ENCODE data around the gene SUFU. TPM values are rescaled to one million over a fixed set of nuclear protein-coding genes. Genes with fewer than 3 reads are reported as not detected.

Gene SUFU
- total and polyA plus RNA-seq, 2 of the 13 experiments (the other 11 are each of a cell fraction or from before 2014, with no cell fraction given), result 2.9 to 5.5 TPM

DNA sequence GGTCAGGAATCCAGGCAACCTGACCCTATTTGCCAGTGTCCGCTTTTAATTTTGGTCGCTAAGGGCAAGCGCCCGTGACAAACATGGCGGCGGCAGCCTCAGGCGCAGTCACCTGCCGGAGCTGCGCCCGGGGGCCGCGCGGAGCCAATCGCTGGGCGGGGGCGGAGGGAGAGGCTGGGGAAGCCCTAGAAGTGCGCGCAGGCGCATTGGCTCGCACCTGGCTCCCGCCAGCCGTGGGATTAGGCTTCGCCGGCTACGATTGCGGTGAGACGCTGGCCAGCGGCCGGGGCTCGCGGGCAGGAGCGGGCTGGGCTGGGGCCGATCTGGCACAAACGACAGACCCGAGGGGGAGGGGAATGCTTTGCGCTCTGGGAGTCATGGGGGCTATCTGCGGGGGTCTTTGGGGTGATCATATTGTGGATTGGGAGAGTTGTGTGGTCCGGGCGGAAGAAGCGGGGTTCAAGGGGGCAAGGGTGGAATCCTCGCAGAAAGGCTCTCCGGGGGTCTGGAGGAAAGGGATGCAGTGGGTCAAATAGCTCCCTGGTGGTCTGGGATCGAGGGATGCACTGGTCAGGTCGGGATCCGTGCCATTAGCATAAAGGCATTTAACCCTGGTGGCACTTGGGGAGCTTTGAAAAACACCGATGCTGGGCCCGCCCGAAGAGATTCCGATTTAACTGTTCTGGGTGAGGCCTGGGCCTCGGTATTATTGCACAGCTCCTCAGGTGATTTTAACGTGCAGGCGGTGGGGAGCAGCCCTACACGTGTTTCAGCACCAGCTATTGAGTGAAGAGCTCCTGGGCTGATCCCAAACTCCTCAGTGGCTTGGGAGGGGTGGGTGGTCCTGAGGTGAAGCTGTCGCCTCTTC, 42.4 kb upstream of the SUFU start (continued):
- TF ChIP-seq JARID2 (CRISPR knock-in tag; IDR thresholded peaks at IDR 0.05; ENCODE audit: insufficient replicate concordance) (no peak), FOXM1 (CRISPR knock-in tag; IDR thresholded peaks at IDR 0.05) (no peak), ZNF567 (CRISPR knock-in tag; IDR thresholded peaks at IDR 0.05; ENCODE audit: borderline replicate concordance) (no peak), RARG (CRISPR knock-in tag; IDR thresholded peaks at IDR 0.05; ENCODE audit: low read depth) (no peak), ZNF572 (CRISPR knock-in tag; IDR thresholded peaks at IDR 0.05) (peak; percentile 39; the same call in 1 of the 2 replicates), ZNF260 (CRISPR knock-in tag; IDR thresholded peaks at IDR 0.05; ENCODE audit: borderline replicate concordance, low read depth) (no peak), YY1 (IDR thresholded peaks at IDR 0.05; ENCODE audit: insufficient read depth, insufficient replicate concordance, low read depth, low read length) (peak; percentile 100), ZEB1 (IDR thresholded peaks at IDR 0.05; ENCODE audit: insufficient replicate concordance, low read depth) (peak; percentile 99), ETV6 (CRISPR knock-in tag; conservative IDR thresholded peaks at IDR 0.05) (no peak), RXRA (CRISPR knock-in tag; IDR thresholded peaks at IDR 0.05) (no peak), ZNF563 (CRISPR knock-in tag; IDR thresholded peaks at IDR 0.05) (0 out of 2 replicates have a peak, but pooled peaks have one; percentile 33), KLF15 (CRISPR knock-in tag; IDR thresholded peaks at IDR 0.05; ENCODE audit: borderline replicate concordance) (no peak), FOSL2 (CRISPR knock-in tag; IDR thresholded peaks at IDR 0.05) (peak; percentile 43; the same call in 1 of the 2 replicates), ZNF264 (CRISPR knock-in tag; IDR thresholded peaks at IDR 0.05) (no peak), TEAD2 (CRISPR knock-in tag; IDR thresholded peaks at IDR 0.05) (no peak), CENPX (CRISPR knock-in tag; IDR thresholded peaks at IDR 0.05) (no peak), ZNF552 (CRISPR knock-in tag; IDR thresholded peaks at IDR 0.05; ENCODE audit: borderline replicate concordance) (no peak), HDAC2 (CRISPR knock-in tag; IDR thresholded peaks at IDR 0.05) (no peak), ZFP36L1 (CRISPR knock-in tag; IDR thresholded peaks at IDR 0.05) (no peak), AGO2 (optimal IDR thresholded peaks at IDR 0.05; ENCODE audit: low read depth, low read length) (no peak)
- TF ChIP-seq, protein P1, sequence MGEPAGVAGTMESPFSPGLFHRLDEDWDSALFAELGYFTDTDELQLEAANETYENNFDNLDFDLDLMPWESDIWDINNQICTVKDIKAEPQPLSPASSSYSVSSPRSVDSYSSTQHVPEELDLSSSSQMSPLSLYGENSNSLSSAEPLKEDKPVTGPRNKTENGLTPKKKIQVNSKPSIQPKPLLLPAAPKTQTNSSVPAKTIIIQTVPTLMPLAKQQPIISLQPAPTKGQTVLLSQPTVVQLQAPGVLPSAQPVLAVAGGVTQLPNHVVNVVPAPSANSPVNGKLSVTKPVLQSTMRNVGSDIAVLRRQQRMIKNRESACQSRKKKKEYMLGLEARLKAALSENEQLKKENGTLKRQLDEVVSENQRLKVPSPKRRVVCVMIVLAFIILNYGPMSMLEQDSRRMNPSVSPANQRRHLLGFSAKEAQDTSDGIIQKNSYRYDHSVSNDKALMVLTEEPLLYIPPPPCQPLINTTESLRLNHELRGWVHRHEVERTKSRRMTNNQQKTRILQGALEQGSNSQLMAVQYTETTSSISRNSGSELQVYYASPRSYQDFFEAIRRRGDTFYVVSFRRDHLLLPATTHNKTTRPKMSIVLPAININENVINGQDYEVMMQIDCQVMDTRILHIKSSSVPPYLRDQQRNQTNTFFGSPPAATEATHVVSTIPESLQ (CRISPR knock-in tag; conservative IDR thresholded peaks at IDR 0.05), result no peak
- TF ChIP-seq, protein P2, sequence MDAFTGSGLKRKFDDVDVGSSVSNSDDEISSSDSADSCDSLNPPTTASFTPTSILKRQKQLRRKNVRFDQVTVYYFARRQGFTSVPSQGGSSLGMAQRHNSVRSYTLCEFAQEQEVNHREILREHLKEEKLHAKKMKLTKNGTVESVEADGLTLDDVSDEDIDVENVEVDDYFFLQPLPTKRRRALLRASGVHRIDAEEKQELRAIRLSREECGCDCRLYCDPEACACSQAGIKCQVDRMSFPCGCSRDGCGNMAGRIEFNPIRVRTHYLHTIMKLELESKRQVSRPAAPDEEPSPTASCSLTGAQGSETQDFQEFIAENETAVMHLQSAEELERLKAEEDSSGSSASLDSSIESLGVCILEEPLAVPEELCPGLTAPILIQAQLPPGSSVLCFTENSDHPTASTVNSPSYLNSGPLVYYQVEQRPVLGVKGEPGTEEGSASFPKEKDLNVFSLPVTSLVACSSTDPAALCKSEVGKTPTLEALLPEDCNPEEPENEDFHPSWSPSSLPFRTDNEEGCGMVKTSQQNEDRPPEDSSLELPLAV (CRISPR knock-in tag; conservative IDR thresholded peaks at IDR 0.05; ENCODE audit: low read depth), result no peak
- TF ChIP-seq, protein P3, sequence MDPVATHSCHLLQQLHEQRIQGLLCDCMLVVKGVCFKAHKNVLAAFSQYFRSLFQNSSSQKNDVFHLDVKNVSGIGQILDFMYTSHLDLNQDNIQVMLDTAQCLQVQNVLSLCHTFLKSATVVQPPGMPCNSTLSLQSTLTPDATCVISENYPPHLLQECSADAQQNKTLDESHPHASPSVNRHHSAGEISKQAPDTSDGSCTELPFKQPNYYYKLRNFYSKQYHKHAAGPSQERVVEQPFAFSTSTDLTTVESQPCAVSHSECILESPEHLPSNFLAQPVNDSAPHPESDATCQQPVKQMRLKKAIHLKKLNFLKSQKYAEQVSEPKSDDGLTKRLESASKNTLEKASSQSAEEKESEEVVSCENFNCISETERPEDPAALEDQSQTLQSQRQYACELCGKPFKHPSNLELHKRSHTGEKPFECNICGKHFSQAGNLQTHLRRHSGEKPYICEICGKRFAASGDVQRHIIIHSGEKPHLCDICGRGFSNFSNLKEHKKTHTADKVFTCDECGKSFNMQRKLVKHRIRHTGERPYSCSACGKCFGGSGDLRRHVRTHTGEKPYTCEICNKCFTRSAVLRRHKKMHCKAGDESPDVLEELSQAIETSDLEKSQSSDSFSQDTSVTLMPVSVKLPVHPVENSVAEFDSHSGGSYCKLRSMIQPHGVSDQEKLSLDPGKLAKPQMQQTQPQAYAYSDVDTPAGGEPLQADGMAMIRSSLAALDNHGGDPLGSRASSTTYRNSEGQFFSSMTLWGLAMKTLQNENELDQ (CRISPR knock-in tag; IDR thresholded peaks at IDR 0.05; ENCODE audit: borderline replicate concordance), result no peak
- TF ChIP-seq, protein P4, sequence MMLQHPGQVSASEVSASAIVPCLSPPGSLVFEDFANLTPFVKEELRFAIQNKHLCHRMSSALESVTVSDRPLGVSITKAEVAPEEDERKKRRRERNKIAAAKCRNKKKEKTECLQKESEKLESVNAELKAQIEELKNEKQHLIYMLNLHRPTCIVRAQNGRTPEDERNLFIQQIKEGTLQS (CRISPR knock-in tag; IDR thresholded peaks at IDR 0.05), result no peak

Measured in HepG2 (cell line).